ENCODE data around the gene SPATA20. TPM values are rescaled to one million over a fixed set of nuclear protein-coding genes. Genes with fewer than 3 reads are reported as not detected.
A peak's percentile ranks its signal among the peaks of the same experiment; 100 is the strongest.

The SPATA20 gene
- total RNA-seq, 4 donors from 2014 or later, result 22.3 to 67.9 (median 29.1) TPM

- no peak overlapping the region for H3K4me3 ChIP-seq
- TF ChIP-seq POLR2A (IDR thresholded peaks at IDR 0.05), result no peak
- TF ChIP-seq, protein P1, sequence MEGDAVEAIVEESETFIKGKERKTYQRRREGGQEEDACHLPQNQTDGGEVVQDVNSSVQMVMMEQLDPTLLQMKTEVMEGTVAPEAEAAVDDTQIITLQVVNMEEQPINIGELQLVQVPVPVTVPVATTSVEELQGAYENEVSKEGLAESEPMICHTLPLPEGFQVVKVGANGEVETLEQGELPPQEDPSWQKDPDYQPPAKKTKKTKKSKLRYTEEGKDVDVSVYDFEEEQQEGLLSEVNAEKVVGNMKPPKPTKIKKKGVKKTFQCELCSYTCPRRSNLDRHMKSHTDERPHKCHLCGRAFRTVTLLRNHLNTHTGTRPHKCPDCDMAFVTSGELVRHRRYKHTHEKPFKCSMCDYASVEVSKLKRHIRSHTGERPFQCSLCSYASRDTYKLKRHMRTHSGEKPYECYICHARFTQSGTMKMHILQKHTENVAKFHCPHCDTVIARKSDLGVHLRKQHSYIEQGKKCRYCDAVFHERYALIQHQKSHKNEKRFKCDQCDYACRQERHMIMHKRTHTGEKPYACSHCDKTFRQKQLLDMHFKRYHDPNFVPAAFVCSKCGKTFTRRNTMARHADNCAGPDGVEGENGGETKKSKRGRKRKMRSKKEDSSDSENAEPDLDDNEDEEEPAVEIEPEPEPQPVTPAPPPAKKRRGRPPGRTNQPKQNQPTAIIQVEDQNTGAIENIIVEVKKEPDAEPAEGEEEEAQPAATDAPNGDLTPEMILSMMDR (IDR thresholded peaks at IDR 0.05 in 4 of 5, conservative IDR thresholded peaks at IDR 0.05 in 1 of 5), result no peak
- peaks cover 0 to 10% of the 10 kb centered on the region in 2 donors for H3K4me1 ChIP-seq
- in situ Hi-C loops (cut with MboI; ENCODE audit: low sequenced_read_pairs in 4 of 4), result no loop called here
- intact Hi-C loops (cut with DNase I; ENCODE audit: low total_unique reads), result no loop called here
- H3K9me3 ChIP-seq, result no peaks in the 10 kb centered on the region
- no peaks in the 10 kb centered on the region for H3K36me3 ChIP-seq
- no peak for DNase-seq
- no peak for ATAC-seq
- H3K27ac ChIP-seq, result no peak overlapping the region
- H3K27me3 ChIP-seq, result no peaks in the 10 kb centered on the region
These were observed 31.2 kb downstream of the SPATA20 start for GRCh38 chr17:50578173-50578572.

DNA sequence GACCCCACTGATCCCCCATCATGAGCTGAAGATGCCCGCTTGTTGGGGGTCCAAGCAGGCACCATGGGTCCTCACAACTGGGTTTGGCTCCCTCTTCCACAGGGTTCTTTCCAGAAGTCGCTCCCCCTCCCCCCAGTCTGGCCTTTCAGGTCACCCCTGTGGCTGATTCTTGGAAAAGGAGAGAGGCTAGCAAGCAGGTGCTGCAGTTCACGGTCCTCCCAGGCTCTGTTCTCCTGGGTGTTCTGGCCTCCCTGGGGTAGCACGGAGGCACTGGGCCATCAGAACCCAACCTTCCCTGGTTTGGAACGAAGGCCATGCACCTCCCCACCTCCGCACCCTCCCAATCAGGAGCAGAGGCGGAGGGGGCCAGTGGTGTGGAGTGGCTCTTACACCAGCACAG is 32.4 kb downstream of the SPATA20 start:
- DNase-seq (no peak), ATAC-seq (no peak)
- H3K27ac ChIP-seq, result no peak overlapping the region
- no peaks in the 10 kb centered on the region for H3K27me3 ChIP-seq
- in situ Hi-C loops (cut with MboI; ENCODE audit: low sequenced_read_pairs in 4 of 4) (no loop called here), intact Hi-C loops (cut with DNase I; ENCODE audit: low total_unique reads) (no loop called here)
- H3K4me3 ChIP-seq, result no peak overlapping the region
- peaks cover 0 to 12% of the 10 kb centered on the region in 2 donors for H3K4me1 ChIP-seq
- TF ChIP-seq POLR2A (IDR thresholded peaks at IDR 0.05), result no peak
- TF ChIP-seq, protein P1 (IDR thresholded peaks at IDR 0.05 in 4 of 5, conservative IDR thresholded peaks at IDR 0.05 in 1 of 5), result no peak
- no peaks in the 10 kb centered on the region for H3K9me3 ChIP-seq
- no peaks in the 10 kb centered on the region for H3K36me3 ChIP-seq

- DNase-seq (no peak), ATAC-seq (no peak)
- Histone ChIP-seq H3K9me3 (no peaks in the 10 kb centered on the region), H3K4me1 (peaks cover 0 to 12% of the 10 kb centered on the region in 2 donors), H3K36me3 (no peaks in the 10 kb centered on the region), H3K27me3 (no peaks in the 10 kb centered on the region), H3K4me3 (no peak overlapping the region), H3K27ac (no peak overlapping the region)
- in situ Hi-C loops (cut with MboI; ENCODE audit: low sequenced_read_pairs in 4 of 4), result no loop called here
- intact Hi-C loops (cut with DNase I; ENCODE audit: low total_unique reads), result no loop called here
- TF ChIP-seq, protein P1 (IDR thresholded peaks at IDR 0.05 in 4 of 5, conservative IDR thresholded peaks at IDR 0.05 in 1 of 5), result no peak
- TF ChIP-seq POLR2A (IDR thresholded peaks at IDR 0.05), result no peak
These were observed 33.7 kb downstream of the SPATA20 start for GRCh38 chr17:50580646-50581045.

- no peak overlapping the region for H3K4me3 ChIP-seq
- H3K4me1 ChIP-seq, result peaks cover 0 to 12% of the 10 kb centered on the region in 2 donors
- in situ Hi-C loops (cut with MboI; ENCODE audit: low sequenced_read_pairs in 4 of 4), result no loop called here
- H3K9me3 ChIP-seq, result no peaks in the 10 kb centered on the region
- TF ChIP-seq, protein P1 (IDR thresholded peaks at IDR 0.05 in 4 of 5, conservative IDR thresholded peaks at IDR 0.05 in 1 of 5), result no peak
- no peak for TF ChIP-seq POLR2A (IDR thresholded peaks at IDR 0.05)
- ATAC-seq, result no peak
- DNase-seq, result no peak
- H3K27ac ChIP-seq, result no peak overlapping the region
- intact Hi-C loops (cut with DNase I; ENCODE audit: low total_unique reads), result no loop called here
- no peaks in the 10 kb centered on the region for H3K36me3 ChIP-seq
- no peaks in the 10 kb centered on the region for H3K27me3 ChIP-seq
These were observed 34.3 kb downstream of the SPATA20 start for GRCh38 chr17:50581316-50581715.

DNA sequence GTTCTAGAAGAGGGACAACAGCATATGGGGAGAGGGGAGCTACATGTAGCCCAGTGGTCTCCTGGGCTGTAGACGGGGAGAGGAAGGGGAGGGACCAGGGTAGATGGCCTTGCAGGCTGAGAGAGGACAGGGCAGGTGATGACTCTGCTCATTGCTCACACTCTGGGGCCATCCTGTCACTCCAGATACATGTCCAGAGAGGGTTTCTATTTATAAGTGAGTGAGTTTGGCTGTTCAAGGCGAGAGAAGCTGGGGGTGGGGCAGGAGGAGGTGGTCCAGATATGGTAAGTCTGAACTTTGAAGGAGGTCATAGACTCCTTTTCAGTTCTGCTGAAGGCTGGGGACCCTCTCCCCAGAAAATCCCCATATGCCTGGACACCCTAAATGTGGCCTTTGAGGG is 35.8 kb downstream of the SPATA20 start:
- Histone ChIP-seq H3K4me3 (no peak overlapping the region), H3K9me3 (no peaks in the 10 kb centered on the region), H3K27ac (no peak overlapping the region), H3K27me3 (no peaks in the 10 kb centered on the region), H3K36me3 (no peaks in the 10 kb centered on the region), H3K4me1 (peaks cover 0 to 12% of the 10 kb centered on the region in 2 donors)
- ATAC-seq, result peak; percentile 71 to 92
- peak in 1 of 2 donors; percentile 30 for DNase-seq
- in situ Hi-C loops (cut with MboI; ENCODE audit: low sequenced_read_pairs in 4 of 4) (no loop called here), intact Hi-C loops (cut with DNase I; ENCODE audit: low total_unique reads) (no loop called here)
- TF ChIP-seq, protein P1 (IDR thresholded peaks at IDR 0.05 in 4 of 5, conservative IDR thresholded peaks at IDR 0.05 in 1 of 5), result no peak
- no peak for TF ChIP-seq POLR2A (IDR thresholded peaks at IDR 0.05)
